G401.6 (cell line): ENCODE data around the gene ARHGAP28.

Source experiments
- FAIRE-seq: peaks from 2 replicates; lab custom pipeline; 2012; peaks lifted over from hg19 to GRCh38; lab: Jason Lieb, UNC

Gene ARHGAP28

GRCh38 chr18:6729247-6730091, at the start of gene ARHGAP28:
TSS of gene ARHGAP28 (plus strand) at chr18:6729716. CDS start at chr18:6729822, 106 bp downstream.
- FAIRE-seq: no peak

GRCh38 chr18:6681331-6681875, 48.1 kb upstream of the ARHGAP28 start:
- no peak for FAIRE-seq

- no peak for FAIRE-seq
Measured at GRCh38 chr18:6682437-6683111, 46.9 kb upstream of the ARHGAP28 start.

GRCh38 chr18:6683112-6683876, 46.2 kb upstream of the ARHGAP28 start:
- FAIRE-seq: no peak

GRCh38 chr18:6687676-6688075, 41.8 kb upstream of the ARHGAP28 start:
- FAIRE-seq: no peak

- no peak for FAIRE-seq
Measured at GRCh38 chr18:6708890-6709289, 20.6 kb upstream of the ARHGAP28 start.

GRCh38 chr18:6711467-6711866, 18.0 kb upstream of the ARHGAP28 start:
- FAIRE-seq: no peak

GRCh38 chr18:6712401-6712800, 17.1 kb upstream of the ARHGAP28 start:
- FAIRE-seq: no peak

- no peak for FAIRE-seq
Measured at GRCh38 chr18:6714010-6714409, 15.5 kb upstream of the ARHGAP28 start.

GRCh38 chr18:6718267-6718666, 11.2 kb upstream of the ARHGAP28 start:
- FAIRE-seq: no peak

GRCh38 chr18:6719098-6719846, 10.2 kb upstream of the ARHGAP28 start:
- no peak for FAIRE-seq

- FAIRE-seq: no peak
Measured at GRCh38 chr18:6719910-6720683, 9.4 kb upstream of the ARHGAP28 start.

GRCh38 chr18:6721755-6722154, 7.8 kb upstream of the ARHGAP28 start:
- no peak for FAIRE-seq

GRCh38 chr18:6722690-6723089, 6.8 kb upstream of the ARHGAP28 start:
- FAIRE-seq: no peak

- no peak for FAIRE-seq
Measured at GRCh38 chr18:6724331-6724730, 5.2 kb upstream of the ARHGAP28 start.

GRCh38 chr18:6728331-6728730, 1.2 kb upstream of the ARHGAP28 start:
- no peak for FAIRE-seq

- FAIRE-seq: no peak
Measured at GRCh38 chr18:6728809-6729246, 688 bp upstream of the ARHGAP28 start.

- FAIRE-seq: no peak
Measured at GRCh38 chr18:6730416-6731221, 1.1 kb downstream of the ARHGAP28 start.

GRCh38 chr18:6731222-6731596, 1.7 kb downstream of the ARHGAP28 start:
- FAIRE-seq: no peak

GRCh38 chr18:6732952-6733351, 3.4 kb downstream of the ARHGAP28 start:
- FAIRE-seq: no peak
